HG02981 (cell line): ENCODE data around the gene LY6G6F.
"Not testable (repeated sequence)": the region's sequence is repeated elsewhere in the genome, so short reads cannot be mapped to it uniquely, and the experiment has no call there.

ENCODE experiments used
- ATAC-seq: cut with Tn5 transposase; IDR thresholded peaks from one replicate; pipeline ENCODE4 v1.9.1; 2021; ENCODE audit warnings: mild to moderate bottlenecking, moderate library complexity; ENCODE audit not compliant: unreplicated experiment

LY6G6F gene

DNA sequence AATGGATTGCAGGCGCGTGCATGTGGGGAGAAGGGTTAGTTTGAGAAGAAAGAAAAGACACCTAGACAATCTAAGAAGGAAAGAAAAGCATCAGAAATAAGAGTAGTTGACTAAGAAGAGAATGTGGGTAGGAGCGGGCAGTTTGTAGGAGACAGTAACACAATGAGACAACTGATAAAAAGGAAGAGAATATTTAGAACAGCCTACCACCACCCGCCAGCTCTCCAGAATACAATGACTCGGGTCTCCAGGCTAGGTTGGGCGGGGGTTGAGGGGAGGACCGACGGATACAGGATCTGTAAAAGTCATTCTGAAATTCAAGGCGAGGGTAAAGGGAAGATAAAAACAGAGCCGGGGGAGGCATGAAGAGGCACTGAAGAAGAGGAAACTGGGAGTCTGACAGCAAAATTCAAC is 4.3 kb upstream of the LY6G6F start:
- no peak for ATAC-seq

- ATAC-seq, result peak; percentile 81
Observed at GRCh38 chr6:31702819-31703716, 3.6 kb upstream of the LY6G6F start, which contains the start of gene ABHD16A. Gene ABHD16A, minus strand, starts transcription at chr6:31703324. Its CDS starts 43 bp downstream, at chr6:31703281.

- ATAC-seq, result no peak
Observed at GRCh38 chr6:31705931-31706330, 735 bp upstream of the LY6G6F start.

DNA sequence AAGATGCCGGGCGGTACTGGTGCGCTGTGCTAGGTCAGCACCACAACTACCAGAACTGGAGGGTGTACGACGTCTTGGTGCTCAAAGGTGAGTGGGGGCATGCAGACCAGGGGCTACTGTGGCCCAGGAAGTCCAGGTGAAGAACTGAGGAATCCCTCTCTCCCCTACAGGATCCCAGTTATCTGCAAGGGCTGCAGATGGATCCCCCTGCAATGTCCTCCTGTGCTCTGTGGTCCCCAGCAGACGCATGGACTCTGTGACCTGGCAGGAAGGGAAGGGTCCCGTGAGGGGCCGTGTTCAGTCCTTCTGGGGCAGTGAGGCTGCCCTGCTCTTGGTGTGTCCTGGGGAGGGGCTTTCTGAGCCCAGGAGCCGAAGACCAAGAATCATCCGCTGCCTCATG is 1.0 kb downstream of the LY6G6F start:
- no peak for ATAC-seq

- ATAC-seq, result no peak
Observed at GRCh38 chr6:31708224-31708623, 1.6 kb downstream of the LY6G6F start.

DNA sequence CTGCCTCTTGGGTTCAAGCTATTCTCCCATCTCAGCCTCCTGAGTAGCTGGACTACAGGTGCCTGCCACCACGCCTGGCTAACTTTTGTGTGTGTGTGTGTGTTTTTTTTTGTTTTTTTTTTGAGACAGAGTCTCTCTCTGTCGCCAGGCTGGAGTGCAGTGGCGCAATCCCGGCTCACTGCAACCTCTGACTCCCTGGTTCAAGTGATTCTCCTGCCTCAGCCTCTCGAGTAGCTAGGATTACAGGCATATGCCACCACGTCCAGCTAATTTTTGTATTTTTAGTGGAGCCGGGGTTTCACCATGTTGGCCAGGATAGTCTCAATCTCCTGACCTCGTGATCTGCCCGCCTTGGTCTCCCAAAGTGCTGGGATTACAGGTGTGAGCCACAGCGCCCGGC is 2.5 kb downstream of the LY6G6F start:
- ATAC-seq, result not testable (repeated sequence)

- ATAC-seq, result no peak
Observed at GRCh38 chr6:31710523-31711219, 4.0 kb downstream of the LY6G6F start.

GRCh38 chr6:31711233-31711632 is 4.6 kb downstream of the LY6G6F start:
- ATAC-seq, result no peak

GRCh38 chr6:31712296-31712695 is 5.6 kb downstream of the LY6G6F start:
- ATAC-seq, result no peak

GRCh38 chr6:31713465-31713864 is 6.8 kb downstream of the LY6G6F start:
- no peak for ATAC-seq

- no peak for ATAC-seq
Observed at GRCh38 chr6:31713991-31714684, 7.5 kb downstream of the LY6G6F start.

DNA sequence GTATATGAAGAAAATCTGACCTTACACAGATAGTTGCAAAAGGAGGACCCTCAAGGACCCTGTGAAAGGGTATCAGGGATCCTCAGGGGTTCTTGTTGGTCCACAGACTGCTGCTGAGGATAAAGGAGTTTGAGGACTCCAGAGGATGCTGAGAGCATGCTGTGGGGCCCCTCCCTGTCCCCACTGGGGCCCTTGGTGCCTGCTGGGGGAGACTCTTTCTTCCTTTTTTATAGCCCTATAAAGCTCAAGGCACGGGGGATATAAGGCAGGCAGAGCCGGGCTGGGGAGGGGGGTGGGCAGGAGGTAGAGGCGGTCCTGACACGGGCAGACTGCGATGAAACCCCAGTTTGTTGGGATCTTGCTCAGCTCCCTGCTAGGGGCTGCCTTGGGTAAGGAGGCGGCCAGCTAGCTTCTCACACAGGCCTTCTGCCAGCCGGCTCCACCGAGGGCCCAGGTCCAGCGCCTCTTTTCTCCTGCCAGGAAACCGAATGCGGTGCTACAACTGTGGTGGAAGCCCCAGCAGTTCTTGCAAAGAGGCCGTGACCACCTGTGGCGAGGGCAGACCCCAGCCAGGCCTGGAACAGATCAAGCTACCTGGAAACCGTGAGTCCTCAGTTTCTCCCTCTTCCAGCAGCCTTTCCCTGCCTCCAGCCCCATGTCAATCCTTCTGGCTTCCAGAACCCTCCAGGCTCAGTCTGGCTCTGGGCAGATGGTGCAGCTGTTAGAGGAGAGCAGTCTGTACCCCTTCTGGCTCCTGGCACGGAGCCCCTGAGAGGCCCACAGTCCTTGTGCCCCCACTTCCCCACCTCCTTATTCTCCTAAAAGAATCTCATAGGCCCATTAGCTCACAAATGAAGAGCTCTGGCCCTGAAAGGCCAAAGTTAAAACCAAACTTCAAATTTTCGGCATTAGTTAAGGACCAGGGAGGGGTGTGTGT is 8.6 kb downstream of the LY6G6F start, which contains the start of gene LY6G6D:
Gene LY6G6D (plus strand): TSS at position 327 of the 937 bp plus-strand sequence. CDS start 8 bp downstream, at position 335.
- no peak for ATAC-seq

DNA sequence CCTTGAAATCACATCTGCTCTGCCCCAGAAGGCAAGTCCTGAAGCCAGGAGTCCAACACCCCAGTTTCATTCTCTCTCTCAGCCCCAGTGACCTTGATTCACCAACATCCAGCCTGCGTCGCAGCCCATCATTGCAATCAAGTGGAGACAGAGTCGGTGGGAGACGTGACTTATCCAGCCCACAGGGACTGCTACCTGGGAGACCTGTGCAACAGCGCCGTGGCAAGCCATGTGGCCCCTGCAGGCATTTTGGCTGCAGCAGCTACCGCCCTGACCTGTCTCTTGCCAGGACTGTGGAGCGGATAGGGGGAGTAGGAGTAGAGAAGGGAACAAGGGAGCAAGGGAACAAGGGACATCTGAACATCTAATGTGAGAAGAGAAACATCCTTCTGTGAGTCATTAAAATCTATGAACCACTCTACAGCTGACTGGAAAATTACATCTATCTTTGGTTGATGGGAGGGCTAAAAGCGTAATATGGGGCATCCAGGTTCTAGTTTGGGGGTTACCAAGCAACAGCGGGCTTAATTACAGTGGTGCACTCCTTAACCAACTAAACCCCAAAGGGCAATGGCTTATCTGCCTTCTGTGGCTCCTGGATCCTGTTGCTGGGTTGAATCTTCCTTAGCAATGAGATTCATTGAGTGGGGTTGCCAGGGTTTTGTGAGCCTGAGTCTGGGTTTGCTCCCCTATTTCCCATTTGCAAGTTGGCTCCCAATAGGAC is 11.0 kb downstream of the LY6G6F start:
- ATAC-seq, result no peak

DNA sequence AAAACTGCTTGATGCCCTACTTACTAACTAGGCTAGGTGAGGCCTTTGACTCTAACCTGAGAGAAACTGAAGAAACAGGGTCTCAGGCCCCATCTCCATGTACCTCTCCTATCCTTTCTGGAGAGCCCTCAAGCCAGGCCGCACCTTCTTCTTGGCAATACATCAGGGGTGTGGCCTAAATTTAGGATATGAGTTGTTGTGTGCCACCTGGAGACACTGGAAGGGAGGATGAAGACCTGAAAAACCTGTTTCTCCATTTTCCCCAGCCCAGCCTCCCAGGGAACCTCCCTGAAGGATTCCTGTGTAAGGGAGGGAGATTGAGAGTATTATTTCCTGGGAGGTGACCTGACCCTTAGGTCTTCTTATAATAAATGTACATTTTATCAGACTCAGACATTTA is 11.6 kb downstream of the LY6G6F start:
- ATAC-seq, result no peak

DNA sequence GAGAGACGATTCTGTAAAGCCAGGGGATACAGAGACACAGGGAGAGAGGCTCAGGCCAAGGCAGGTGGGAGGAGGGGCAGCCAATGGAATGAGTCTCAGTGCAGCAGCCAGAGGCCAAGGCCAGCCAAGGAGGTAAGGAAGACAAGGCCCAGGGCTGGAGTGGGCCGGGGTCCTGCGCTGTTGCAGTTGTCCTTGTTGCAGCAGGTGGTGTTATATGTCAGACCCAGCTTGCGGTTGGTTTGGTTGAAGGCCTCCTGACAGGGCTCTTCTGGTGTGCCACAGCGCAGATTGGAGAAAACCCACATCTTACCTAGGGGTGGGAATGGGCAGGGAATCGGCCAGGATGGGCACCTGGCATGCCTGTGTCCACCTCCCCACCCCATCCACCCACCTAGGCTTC is 12.3 kb downstream of the LY6G6F start:
- ATAC-seq, result no peak

- no peak for ATAC-seq
Observed at GRCh38 chr6:31720196-31720770, 13.6 kb downstream of the LY6G6F start.

- no peak for ATAC-seq
Observed at GRCh38 chr6:31721351-31722020, 14.8 kb downstream of the LY6G6F start, which contains the start of gene LY6G6C. Gene LY6G6C, minus strand, starts transcription at chr6:31721746. Its CDS starts 67 bp downstream, at chr6:31721679.

GRCh38 chr6:31722173-31722572 is 15.5 kb downstream of the LY6G6F start:
- ATAC-seq, result no peak
